Measurements from ENCODE around the gene CCNI2. TPM values are rescaled to one million over a fixed set of nuclear protein-coding genes. Genes with fewer than 3 reads are reported as not detected.

CCNI2 gene
- total RNA-seq, 2 experiments from 2014 or later, result 6.9 to 8.4 TPM

DNA sequence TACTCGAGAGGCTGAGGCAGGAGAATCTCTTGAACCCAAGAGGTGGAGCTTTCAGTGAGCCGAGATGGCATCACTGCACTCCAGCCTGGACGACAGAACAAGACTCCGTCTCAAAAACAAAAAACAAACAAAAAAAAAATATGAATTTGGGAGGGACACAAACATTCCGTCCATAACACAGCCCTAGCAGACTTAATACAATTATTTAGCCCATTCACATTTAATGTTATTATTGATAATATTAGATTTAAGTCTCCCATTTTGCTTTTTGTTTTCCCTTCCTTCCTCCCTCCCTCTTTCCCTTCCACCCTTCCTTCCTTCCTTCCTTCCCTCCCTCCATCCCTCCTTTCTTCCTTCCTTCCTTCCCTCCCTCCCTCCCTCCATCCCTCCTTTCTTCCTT lies 4.6 kb upstream of the CCNI2 start:
- Mint-ChIP-seq H3K9me3 (no peaks in the 10 kb centered on the region), H3K27ac (no peak overlapping the region), H3K36me3 (no peaks in the 10 kb centered on the region), H3K4me1 (peaks cover 12% of the 10 kb centered on the region), H3K4me3 (no peak overlapping the region), H3K27me3 (peaks cover 17% of the 10 kb centered on the region)
- DNase-seq, result no peak

DNA sequence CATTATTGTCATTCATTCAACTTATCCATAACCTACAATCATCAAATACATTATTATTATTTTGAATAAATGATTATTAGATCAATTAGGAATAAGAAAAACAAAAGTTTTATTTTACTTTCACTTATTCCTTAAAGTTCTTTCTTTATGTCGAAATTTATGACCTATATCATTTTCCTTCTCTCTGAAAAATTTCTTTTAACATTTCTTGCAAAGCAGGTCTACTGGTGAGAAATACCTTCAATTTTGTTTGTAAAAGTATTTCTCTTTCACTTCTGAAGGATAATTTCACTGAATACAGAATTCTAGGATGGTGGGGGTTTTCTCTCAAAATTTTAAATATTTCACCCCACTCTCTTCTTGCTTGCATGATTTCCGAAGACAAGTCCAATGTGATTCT lies 2.6 kb upstream of the CCNI2 start:
- no peaks in the 10 kb centered on the region for H3K9me3 Mint-ChIP-seq
- no peak overlapping the region for H3K27ac Mint-ChIP-seq

DNA sequence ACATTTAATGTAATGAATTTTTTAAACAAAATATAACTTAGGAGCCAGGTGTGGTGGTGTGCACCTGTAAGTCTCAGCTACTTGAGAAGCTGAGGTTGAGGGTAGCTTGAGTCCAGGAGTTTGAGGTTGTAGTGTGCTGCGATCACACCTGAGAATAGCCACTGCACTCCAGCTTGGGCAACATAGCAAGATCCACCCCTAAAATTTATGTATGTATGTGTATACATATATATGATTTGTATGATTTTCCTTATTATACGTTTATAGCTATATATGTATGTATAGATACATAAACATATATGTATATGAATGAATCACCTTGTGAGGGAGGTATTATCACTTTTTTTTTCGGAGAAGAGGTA lies 653 bp upstream of the CCNI2 start:
- Mint-ChIP-seq H3K4me1 (peaks cover 27% of the 10 kb centered on the region), H3K27me3 (peaks cover 14% of the 10 kb centered on the region), H3K27ac (peak overlapping the region; percentile 62), H3K9me3 (no peaks in the 10 kb centered on the region), H3K4me3 (peak overlapping the region; percentile 72), H3K36me3 (peaks cover 11% of the 10 kb centered on the region)
- DNase-seq, result no peak

More for the DNA sequence above, 2.6 kb upstream of the CCNI2 start:
- H3K36me3 Mint-ChIP-seq, result peaks cover 3% of the 10 kb centered on the region
- peaks cover 15% of the 10 kb centered on the region for H3K27me3 Mint-ChIP-seq
- no peak overlapping the region for H3K4me3 Mint-ChIP-seq
- no peak for DNase-seq
- H3K4me1 Mint-ChIP-seq, result peaks cover 8% of the 10 kb centered on the region

DNA sequence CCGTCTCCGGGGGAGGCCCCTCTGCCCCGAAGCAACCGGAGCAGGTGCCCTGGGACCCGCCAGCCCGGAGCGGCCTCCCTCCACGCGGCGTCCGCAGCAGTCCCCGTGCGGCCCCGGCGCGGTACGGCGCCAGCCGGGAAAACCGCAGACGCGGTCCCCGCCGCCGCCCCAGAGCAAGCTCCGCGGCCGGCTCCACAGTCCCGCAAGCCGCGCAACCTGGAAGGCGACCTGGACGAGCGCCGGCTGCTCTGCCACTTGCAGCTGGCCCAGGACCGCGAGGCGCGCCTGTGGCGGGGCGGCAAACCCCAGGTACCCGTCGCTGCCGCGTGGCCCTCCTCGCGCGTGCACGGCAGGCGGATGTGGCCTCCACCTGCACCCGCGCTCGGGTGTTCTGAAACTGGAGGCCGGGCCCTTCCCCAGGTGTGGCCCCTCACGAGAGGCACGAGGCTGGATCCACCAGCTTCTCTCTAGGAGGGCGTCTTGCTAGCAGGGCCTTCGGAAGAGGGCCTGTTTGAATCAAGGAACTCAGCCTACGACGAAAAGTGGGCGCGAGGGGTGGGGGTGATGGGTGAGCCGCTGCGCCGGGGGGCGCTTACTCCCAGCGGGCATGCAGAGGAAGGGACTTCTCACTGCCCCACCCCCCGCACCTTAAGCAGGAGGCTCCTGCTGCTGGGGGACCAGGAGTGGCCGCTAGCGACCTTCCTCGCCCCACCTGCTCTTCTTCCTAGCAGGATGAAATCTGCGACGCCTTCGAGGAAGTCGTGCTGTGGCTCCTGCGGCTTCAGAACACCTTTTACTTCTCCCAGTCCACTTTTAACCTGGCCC lies 602 bp downstream of the CCNI2 start:
- Mint-ChIP-seq H3K4me1 (peaks cover 31% of the 10 kb centered on the region), H3K4me3 (peak overlapping the region; percentile 34), H3K27me3 (peaks cover 13% of the 10 kb centered on the region), H3K9me3 (no peaks in the 10 kb centered on the region), H3K27ac (peak overlapping the region; percentile 49), H3K36me3 (peaks cover 24% of the 10 kb centered on the region)
- peak; percentile 63 for DNase-seq

DNA sequence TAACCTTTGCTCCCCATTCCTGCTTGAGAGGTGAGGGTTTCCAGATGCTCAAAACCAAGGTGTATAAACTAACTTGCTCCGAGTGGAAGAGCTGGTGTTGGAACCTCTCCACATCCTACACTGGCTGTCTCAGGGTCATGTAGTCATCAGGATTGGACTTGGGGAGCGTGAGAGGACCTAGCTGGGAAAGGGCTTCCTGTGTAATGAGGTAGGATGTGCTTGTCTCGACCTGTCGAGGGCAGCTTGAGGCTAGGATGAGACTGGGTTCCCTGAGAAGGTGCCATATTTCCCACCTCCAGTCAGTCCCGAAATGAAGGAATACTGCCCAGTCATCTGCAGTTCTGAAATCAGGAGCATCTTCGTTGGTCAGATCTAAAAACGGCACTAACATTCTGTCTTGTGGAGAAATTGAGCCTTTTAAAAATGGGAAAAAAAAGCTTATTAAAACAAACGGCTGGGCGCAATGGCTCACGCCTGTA lies 1.3 kb downstream of the CCNI2 start:
- Mint-ChIP-seq H3K27ac (peak overlapping the region; percentile 49), H3K4me1 (peaks cover 35% of the 10 kb centered on the region), H3K4me3 (peak overlapping the region; percentile 11), H3K36me3 (peaks cover 25% of the 10 kb centered on the region), H3K9me3 (no peaks in the 10 kb centered on the region), H3K27me3 (peaks cover 9% of the 10 kb centered on the region)
- DNase-seq, result no peak

DNA sequence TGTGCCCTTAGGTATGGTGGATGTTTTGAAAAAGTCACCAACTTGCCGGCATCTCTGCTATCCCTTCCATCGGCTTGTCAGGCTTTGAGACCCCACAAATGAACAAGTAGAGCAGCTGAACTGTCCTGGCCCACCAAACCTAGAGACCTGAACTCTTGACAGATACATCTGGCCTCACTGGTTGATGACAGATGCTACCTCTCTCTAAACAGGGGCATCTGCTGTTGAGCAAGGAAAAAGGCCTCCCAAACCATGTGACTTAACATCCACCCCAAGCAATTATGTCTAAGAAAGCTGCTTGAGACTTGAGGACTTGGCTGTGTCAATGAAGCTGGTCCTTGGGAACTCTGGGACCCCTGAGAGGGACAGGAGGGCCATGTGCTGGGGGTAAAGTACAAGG lies 2.3 kb downstream of the CCNI2 start:
- peaks cover 9% of the 10 kb centered on the region for H3K27me3 Mint-ChIP-seq
- no peaks in the 10 kb centered on the region for H3K9me3 Mint-ChIP-seq
- H3K4me1 Mint-ChIP-seq, result peaks cover 38% of the 10 kb centered on the region
- H3K27ac Mint-ChIP-seq, result no peak overlapping the region
- peaks cover 25% of the 10 kb centered on the region for H3K36me3 Mint-ChIP-seq
- H3K4me3 Mint-ChIP-seq, result no peak overlapping the region
- DNase-seq, result no peak

DNA sequence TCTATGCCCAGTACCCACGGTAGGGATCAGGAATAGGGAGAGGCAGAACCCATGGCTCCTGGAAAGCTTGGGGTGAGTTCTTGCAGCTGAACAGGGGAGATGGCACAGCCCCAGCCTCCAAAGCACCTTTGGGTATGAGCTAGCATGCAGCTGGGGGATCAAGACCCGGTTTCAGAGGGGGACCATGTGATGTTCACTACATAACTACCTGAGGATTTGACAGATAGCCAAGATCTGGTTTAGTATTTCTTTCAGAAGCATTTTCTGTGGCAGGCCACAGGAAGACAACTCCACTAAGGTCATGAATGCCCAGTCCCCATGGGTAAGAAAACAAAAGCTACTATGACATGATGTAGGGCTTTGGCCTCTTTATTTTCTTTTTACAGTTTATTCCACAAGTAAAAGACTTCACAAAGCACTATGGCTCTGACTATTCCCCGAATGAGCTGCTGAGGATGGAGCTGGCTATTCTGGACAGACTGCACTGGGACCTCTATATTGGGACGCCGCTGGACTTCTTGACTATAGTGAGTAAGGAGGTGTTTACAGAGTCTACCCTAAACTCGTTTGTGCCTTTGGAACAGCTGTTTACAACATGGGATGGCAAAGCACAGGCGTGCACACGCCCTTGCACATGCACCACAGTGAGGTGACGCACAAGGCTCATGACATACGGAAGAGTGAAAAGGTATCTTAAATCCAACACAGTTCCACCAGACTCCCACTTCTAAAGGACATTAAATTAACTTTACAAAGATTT lies 3.4 kb downstream of the CCNI2 start:
- Mint-ChIP-seq H3K9me3 (no peaks in the 10 kb centered on the region), H3K27ac (peak overlapping the region; percentile 83), H3K36me3 (peaks cover 28% of the 10 kb centered on the region), H3K4me1 (peaks cover 45% of the 10 kb centered on the region), H3K27me3 (peaks cover under 1% of the 10 kb centered on the region), H3K4me3 (peak overlapping the region; percentile 33)
- DNase-seq, result no peak

DNA sequence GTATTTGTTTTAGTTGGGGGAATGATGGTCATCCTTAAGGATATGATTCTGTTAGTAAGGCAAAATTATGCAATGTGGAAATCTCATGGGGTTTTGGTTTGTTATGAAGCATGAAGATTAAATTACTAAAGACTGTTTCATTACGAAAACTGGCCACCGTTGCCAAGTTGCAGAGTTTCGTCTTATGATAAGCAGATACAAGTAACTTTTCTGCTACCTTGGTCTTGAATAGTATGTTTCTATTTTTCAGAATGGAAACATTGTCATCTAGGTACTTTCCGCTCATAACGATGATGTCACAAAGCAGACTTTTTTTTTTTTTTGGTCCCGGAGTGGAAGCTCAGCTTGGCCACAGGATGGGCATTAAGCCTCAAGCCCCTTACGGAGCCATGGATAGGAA lies 4.2 kb downstream of the CCNI2 start:
- Mint-ChIP-seq H3K27ac (peak overlapping the region; percentile 83), H3K4me1 (peaks cover 42% of the 10 kb centered on the region), H3K4me3 (no peak overlapping the region), H3K9me3 (no peaks in the 10 kb centered on the region), H3K36me3 (peaks cover 28% of the 10 kb centered on the region), H3K27me3 (no peaks in the 10 kb centered on the region)
- peak; percentile 25 for DNase-seq

DNA sequence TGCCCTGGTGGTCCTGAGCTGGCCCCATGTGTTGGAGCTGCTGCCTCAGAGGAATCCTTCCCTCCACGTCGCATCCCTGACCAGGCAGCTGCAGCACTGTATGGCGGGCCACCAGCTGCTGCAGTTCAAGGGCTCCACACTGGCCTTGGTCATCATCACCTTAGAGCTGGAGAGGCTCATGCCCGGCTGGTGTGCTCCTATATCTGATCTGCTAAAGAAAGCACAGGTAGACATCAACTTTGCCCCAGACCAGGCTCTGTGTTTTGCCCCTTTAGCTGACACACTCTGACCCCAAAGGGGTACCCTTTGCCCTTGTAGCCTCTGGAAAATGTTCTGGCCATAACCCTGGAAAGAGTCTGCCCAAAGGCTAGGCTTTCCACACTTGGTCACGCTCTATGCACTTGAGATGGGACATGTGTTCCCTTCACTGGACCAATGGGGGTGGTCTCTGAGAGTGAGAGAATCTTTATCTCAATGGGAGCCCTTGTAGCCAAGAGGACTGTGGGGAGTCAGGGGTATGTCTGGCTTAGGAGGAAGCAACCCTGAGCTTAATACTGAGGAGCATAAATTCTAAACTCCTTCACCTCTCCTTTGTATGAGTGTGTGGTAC lies 4.8 kb downstream of the CCNI2 start:
- Mint-ChIP-seq H3K4me1 (peaks cover 42% of the 10 kb centered on the region), H3K36me3 (peaks cover 28% of the 10 kb centered on the region), H3K27ac (peak overlapping the region; percentile 83), H3K9me3 (no peaks in the 10 kb centered on the region), H3K27me3 (no peaks in the 10 kb centered on the region), H3K4me3 (no peak overlapping the region)
- DNase-seq, result no peak

DNA sequence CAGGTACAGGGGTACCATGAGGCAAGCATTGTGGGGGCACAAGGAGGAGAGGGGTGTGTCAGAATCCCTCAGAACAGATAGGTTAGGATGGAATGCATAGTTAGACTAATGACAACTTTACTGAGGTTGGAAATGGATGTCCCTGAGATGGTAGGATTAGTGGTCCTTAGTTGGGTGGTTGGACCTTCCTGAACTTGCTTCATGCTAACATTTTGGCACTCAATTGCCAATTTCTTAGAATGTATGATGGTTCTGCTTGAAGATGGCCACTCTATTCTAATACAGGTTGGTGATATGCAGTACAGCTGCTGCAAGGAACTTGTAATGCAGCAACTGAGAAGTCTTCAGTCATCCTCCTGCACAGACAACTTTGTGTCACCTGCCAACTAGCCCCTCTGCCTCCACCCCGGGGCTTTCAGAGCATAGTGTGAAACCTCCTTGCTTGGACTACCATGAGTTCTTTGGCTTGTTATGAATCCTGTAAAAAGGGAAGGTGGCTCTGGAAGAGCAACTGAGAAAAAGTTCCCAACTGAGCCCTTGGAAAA lies 5.4 kb downstream of the CCNI2 start:
- Mint-ChIP-seq H3K9me3 (no peaks in the 10 kb centered on the region), H3K27ac (peak overlapping the region; percentile 55), H3K4me3 (no peak overlapping the region), H3K27me3 (no peaks in the 10 kb centered on the region), H3K4me1 (peaks cover 42% of the 10 kb centered on the region), H3K36me3 (peaks cover 28% of the 10 kb centered on the region)
- DNase-seq, result no peak

DNA sequence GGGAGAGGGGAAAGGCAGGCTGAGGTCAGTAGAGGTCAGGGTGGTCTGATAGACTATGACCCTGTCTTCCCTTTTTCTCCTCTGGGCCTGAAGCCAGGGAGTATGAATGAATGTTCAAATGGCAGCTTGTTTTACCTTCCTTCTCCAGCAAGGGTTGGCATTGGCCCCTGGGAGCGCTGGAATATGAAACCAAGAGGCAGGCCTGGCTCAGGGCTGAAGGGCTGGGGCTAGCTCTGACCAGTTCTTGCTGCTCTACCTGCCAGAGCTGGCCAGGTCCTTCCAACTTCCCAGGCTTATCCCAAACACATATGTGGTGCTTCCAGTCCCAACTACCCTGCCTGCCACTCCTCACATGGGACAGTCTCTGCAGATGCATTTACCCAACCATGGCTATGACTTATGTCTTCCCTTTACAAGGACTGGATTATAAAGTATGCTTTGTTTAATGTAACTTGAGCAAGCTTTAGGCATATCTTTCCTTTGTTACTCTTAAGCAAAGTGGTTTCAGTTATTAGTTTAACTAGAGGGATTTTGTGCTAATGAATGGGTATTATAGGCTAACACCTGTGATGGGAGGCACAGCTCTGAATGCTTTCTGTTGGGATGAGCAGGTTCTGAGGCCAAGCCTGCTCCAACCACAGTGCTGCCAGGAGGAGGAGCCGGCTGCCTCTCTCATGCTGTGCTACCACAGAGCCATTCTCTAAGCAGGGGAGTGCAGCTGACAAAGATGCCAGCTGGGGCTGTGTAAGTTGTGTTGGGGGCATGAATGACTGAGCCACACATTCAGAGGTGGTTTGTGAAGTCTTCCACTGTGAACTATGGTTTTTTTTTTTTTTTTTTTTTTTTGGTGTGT lies 6.1 kb downstream of the CCNI2 start:
- Mint-ChIP-seq H3K4me3 (no peak overlapping the region), H3K9me3 (no peaks in the 10 kb centered on the region), H3K27me3 (no peaks in the 10 kb centered on the region), H3K36me3 (peaks cover 28% of the 10 kb centered on the region), H3K27ac (no peak overlapping the region), H3K4me1 (peaks cover 40% of the 10 kb centered on the region)
- no peak for DNase-seq

DNA sequence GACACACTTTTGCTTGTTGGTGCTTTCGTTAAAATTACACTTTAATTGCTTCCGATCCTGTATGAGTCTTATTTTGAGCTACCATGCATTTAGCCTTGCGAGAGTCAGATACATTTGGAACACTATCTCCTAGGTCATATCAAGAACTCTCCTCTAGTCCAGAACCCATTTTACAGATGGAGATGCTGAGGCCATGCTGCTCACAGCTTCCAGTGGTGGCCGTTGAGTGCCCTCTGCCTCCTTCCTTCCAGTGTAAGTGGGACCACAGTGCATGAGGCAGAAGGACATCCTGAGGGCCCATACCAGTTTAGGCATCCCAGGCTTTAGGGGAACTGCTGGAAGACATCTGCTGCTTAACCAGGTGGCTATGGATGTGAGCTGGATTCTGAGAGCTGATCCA lies 6.9 kb downstream of the CCNI2 start:
- DNase-seq, result no peak
- H3K4me3 Mint-ChIP-seq, result no peak overlapping the region
- H3K36me3 Mint-ChIP-seq, result peaks cover 28% of the 10 kb centered on the region
- peaks cover 40% of the 10 kb centered on the region for H3K4me1 Mint-ChIP-seq
- no peaks in the 10 kb centered on the region for H3K9me3 Mint-ChIP-seq
- H3K27me3 Mint-ChIP-seq, result no peaks in the 10 kb centered on the region
- no peak overlapping the region for H3K27ac Mint-ChIP-seq

DNA sequence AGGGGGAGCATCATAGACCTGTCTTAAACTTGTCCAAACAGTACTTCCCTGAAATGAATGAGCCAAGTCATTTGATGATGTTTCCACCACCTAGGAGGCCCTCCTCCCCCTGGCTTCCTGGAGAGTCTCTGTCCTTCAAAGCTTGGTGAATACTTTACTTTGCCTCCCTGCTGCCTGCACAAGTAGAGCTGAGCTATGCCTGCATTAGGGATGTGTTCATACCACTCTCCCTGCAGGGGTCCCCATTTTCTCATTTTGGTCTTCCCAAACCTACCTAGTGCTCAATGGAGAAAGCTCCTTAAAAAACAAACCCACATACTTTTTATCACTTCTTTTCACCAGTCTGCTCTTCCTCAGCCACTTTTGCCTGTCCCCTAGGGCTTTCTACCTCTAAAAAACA lies 7.7 kb downstream of the CCNI2 start:
- no peak for DNase-seq
- Mint-ChIP-seq H3K9me3 (no peaks in the 10 kb centered on the region), H3K36me3 (peaks cover 24% of the 10 kb centered on the region), H3K27ac (peak overlapping the region; percentile 36), H3K4me3 (no peak overlapping the region), H3K4me1 (peaks cover 34% of the 10 kb centered on the region), H3K27me3 (no peaks in the 10 kb centered on the region)

DNA sequence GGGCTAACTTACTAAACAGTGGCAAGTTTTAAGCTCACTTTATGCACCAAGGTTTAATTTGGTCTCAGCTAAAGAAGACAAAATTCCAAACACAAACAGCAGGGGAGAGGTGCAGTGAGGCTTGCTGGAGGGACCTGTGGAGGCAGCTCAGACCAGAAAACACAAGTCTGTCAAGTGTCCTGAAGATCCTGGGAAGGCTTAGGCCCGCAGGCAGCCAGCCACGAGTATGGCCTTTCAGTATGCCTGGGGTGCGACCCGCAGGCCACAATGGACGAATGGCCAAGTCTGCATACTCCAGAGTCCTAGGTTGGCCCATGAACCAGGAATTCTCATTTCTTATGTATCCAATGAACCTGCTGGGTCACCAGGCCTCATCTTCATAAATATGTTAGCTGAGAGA lies 9.3 kb downstream of the CCNI2 start:
- Mint-ChIP-seq H3K4me3 (no peak overlapping the region), H3K27ac (no peak overlapping the region), H3K36me3 (peaks cover 16% of the 10 kb centered on the region), H3K9me3 (no peaks in the 10 kb centered on the region), H3K27me3 (no peaks in the 10 kb centered on the region), H3K4me1 (peaks cover 18% of the 10 kb centered on the region)
- no peak for DNase-seq

All from activated naive CD8-positive, alpha-beta T cell treated with anti-CD3 and anti-CD28 coated beads for 36 hours (primary cell).